Natural killer cell (primary cell): ENCODE measurements around the gene CCNQ. TPM values are rescaled to one million over a fixed set of nuclear protein-coding genes. Genes with fewer than 3 reads are reported as not detected.

Source experiments
- ATAC-seq, 3 donors: fragments of 150-1000 bp in 2 of 3; fragments of 200-7000 bp in 1 of 3; cut with Tn5 transposase; 1 replicate in 1 of 3; 2 replicates in 2 of 3; pipeline ENCODE4 v1.10.0; 2021; ENCODE audit warnings: mild to moderate bottlenecking in 2 of 3, moderate library complexity in 2 of 3
- DNase-seq, 2 donors: peaks; one replicate each; pipeline versions ENCODE4 v3.0.0 to v3.0.0-alpha.2; 2013 to 2021; ENCODE audit warnings: mixed read lengths in 1 of 2
- H3K27ac ChIP-seq: one replicate; pipeline ENCODE4 v1.5.1; 2013; ENCODE audit warnings: mild to moderate bottlenecking, low read length
- H3K27me3 ChIP-seq: one replicate; pipeline ENCODE4 v1.6.1; 2013; ENCODE audit warnings: low read length; ENCODE audit not compliant: control insufficient read depth, insufficient read depth
- H3K36me3 ChIP-seq: one replicate; pipeline ENCODE4 v1.6.1; 2013; ENCODE audit warnings: low read length; ENCODE audit not compliant: control insufficient read depth, insufficient read depth
- H3K4me1 ChIP-seq: one replicate; pipeline ENCODE4 v1.6.1; 2013; ENCODE audit warnings: low read length; ENCODE audit not compliant: control insufficient read depth, insufficient read depth
- H3K4me3 ChIP-seq: one replicate; pipeline ENCODE4 v1.5.1; 2013; ENCODE audit warnings: low read length
- H3K9me3 ChIP-seq: one replicate; pipeline ENCODE4 v1.6.1; 2013; ENCODE audit warnings: low read length; ENCODE audit not compliant: control insufficient read depth, insufficient read depth
- H3K27ac Mint-ChIP-seq, 2 donors: one replicate each; pipeline ENCODE4 v1.8.0; 2022; ENCODE audit warnings: mild to moderate bottlenecking in 2 of 2, mixed read lengths in 2 of 2, moderate library complexity in 1 of 2
- H3K27me3 Mint-ChIP-seq, 2 donors: one replicate each; pipeline ENCODE4 v1.8.0; 2022; ENCODE audit warnings: low read depth in 2 of 2, mixed read lengths in 2 of 2
- H3K36me3 Mint-ChIP-seq: one replicate; pipeline ENCODE4 v1.8.0; 2022; ENCODE audit warnings: mixed read lengths
- H3K4me1 Mint-ChIP-seq, 2 donors: one replicate each; pipeline ENCODE4 v1.8.0; 2022; ENCODE audit warnings: mixed read lengths in 2 of 2
- H3K4me3 Mint-ChIP-seq: one replicate; pipeline ENCODE4 v1.8.0; 2022; ENCODE audit warnings: mild to moderate bottlenecking, moderate library complexity, mixed read lengths
- H3K9me3 Mint-ChIP-seq, 2 donors: one replicate each; pipeline ENCODE4 v1.8.0; 2022; ENCODE audit warnings: mixed read lengths in 2 of 2
- WGBS: methylation state at CpG from one replicate; pipeline ENCODE4 v1.1.7; 2013; ENCODE audit warnings: missing lambda C conversion rate; ENCODE audit not compliant: insufficient coverage; 5-methylcytosine and 5-hydroxymethylcytosine counted together
- intact Hi-C: fragments of 100-400 bp; cut with micrococcal nuclease; formaldehyde crosslinking; loops from one replicate; pipeline ENCODE4 v1.14.2; 2022
- total RNA-seq, 4 donors: library from RNA; stranded (reverse); fragments of 120-200 nt in 1 of 4; gene quantifications; one replicate each; pipeline versions ENCODE4 v1.2.3 to v1.2.4, GENCODE V29; 2013 to 2022
- TF ChIP-seq, protein P1 (sequence below): fragments of 200-600 bp; IDR thresholded peaks from one replicate; pipeline ENCODE4 v1.8.0; 2022; ENCODE audit warnings: antibody characterized with exemption

The CCNQ gene
- total RNA-seq, 3 donors from 2014 or later (not counting 1 experiment from before 2014, with no cell fraction given) = 9.0 to 17.2 (median 12.5) TPM

DNA sequence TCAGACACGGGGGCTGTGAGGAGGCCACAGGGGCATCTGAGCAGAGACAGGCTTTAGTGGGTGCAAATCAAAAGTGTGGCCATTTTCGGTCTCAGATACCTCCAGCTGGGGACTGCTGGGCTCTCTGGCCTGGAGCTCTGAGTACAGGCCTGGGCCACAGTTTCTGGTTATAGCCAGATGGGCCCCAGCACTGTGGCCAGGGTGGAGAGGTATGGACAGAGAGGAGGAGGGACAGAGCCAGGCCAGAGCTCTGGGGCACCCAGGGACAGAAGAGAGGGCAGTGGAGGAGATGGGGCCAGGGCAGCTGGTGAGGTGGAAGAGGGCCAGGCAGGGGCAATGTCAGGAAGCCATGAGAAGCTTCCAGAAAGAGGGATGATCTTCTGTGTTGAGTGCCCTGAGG, 20.1 kb downstream of the CCNQ start:
- intact Hi-C loops = no loop called here
- Mint-ChIP-seq H3K4me3 (no peak overlapping the region), H3K36me3 (no peaks in the 10 kb centered on the region), H3K9me3 (no peaks in the 10 kb centered on the region), H3K4me1 (peaks cover 5 to 11% of the 10 kb centered on the region in 2 donors), H3K27ac (peak overlapping the region in 1 of 2 donors; percentile 61), H3K27me3 (peaks cover 0 to 2% of the 10 kb centered on the region in 2 donors)
- ATAC-seq = no peak
- Histone ChIP-seq H3K4me1 (peaks cover 4% of the 10 kb centered on the region), H3K36me3 (no peaks in the 10 kb centered on the region), H3K27me3 (no peaks in the 10 kb centered on the region), H3K27ac (no peak overlapping the region), H3K4me3 (no peak overlapping the region), H3K9me3 (no peaks in the 10 kb centered on the region)
- TF ChIP-seq, protein P1, sequence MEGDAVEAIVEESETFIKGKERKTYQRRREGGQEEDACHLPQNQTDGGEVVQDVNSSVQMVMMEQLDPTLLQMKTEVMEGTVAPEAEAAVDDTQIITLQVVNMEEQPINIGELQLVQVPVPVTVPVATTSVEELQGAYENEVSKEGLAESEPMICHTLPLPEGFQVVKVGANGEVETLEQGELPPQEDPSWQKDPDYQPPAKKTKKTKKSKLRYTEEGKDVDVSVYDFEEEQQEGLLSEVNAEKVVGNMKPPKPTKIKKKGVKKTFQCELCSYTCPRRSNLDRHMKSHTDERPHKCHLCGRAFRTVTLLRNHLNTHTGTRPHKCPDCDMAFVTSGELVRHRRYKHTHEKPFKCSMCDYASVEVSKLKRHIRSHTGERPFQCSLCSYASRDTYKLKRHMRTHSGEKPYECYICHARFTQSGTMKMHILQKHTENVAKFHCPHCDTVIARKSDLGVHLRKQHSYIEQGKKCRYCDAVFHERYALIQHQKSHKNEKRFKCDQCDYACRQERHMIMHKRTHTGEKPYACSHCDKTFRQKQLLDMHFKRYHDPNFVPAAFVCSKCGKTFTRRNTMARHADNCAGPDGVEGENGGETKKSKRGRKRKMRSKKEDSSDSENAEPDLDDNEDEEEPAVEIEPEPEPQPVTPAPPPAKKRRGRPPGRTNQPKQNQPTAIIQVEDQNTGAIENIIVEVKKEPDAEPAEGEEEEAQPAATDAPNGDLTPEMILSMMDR = no peak
- no peak for DNase-seq
- WGBS = 93% methylated on average over 2 of the region's 2 CpGs

DNA sequence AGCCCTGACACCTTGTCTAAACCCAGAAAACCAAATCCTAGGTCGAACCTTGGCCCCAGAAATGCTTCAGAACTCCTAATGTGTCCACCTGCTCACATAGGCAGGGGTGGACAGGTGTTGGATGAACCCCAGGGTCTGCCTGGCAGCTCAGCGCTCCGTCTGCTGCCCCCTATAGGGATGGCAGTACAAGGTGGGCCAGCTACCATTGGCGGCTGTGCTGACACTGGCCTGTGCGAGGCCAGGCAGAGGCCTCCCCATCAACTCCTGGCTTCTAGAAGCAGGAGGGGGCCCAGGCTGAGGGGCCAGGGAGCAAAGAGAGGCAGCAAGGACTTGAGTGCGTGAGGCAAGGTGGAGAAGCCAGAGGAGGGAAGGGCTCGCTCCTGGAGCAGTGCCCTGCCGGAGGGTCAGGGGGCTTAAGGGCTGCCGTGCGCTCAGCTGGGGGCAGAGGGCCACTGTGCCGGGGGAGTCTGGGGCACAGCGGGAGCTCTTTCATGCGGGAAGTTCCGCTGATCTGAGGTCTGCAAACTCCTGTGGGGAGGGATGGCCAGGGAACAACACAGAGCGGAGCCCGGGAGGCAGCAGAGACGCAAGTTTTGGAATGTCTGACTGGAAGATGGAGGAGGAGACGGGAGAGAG, 20.6 kb downstream of the CCNQ start:
- intact Hi-C loops = no loop called here
- ATAC-seq = no peak
- H3K4me1 Mint-ChIP-seq = peaks cover 5 to 8% of the 10 kb centered on the region in 2 donors
- H3K36me3 ChIP-seq = no peaks in the 10 kb centered on the region
- H3K9me3 ChIP-seq = no peaks in the 10 kb centered on the region
- H3K4me3 Mint-ChIP-seq = no peak overlapping the region
- TF ChIP-seq, protein P1 = no peak
- 92% methylated on average over 18 of the region's 18 CpGs for WGBS
- peak overlapping the region in 1 of 2 donors; percentile 61 for H3K27ac Mint-ChIP-seq
- no peak for DNase-seq
- H3K9me3 Mint-ChIP-seq = no peaks in the 10 kb centered on the region
- no peaks in the 10 kb centered on the region for H3K36me3 Mint-ChIP-seq
- no peak overlapping the region for H3K27ac ChIP-seq
- no peaks in the 10 kb centered on the region for H3K27me3 ChIP-seq
- peaks cover 4% of the 10 kb centered on the region for H3K4me1 ChIP-seq
- no peak overlapping the region for H3K4me3 ChIP-seq
- peaks cover 0 to 2% of the 10 kb centered on the region in 2 donors for H3K27me3 Mint-ChIP-seq

DNA sequence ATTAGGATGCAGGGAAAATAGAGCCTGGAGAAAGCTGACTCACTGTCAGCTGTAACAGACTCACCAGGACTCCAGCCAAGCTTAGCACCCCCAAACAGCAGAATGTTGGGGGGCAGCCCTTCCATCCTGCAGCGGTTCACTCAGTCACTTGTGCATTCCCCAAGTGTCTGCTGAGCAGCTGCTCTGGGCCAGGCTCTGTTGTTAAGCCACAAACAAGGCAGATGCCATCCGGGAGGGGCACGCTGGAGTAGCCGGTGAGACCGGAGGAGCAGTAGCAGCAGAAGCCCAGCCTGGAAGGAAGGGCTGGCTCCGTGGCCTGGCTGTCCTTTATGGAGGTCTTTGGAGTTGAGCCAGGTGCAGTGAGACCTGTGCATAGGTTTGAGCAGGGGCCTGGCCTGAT, 22.0 kb downstream of the CCNQ start:
- H3K27me3 ChIP-seq = no peaks in the 10 kb centered on the region
- H3K4me1 ChIP-seq = no peaks in the 10 kb centered on the region
- no peaks in the 10 kb centered on the region for H3K9me3 Mint-ChIP-seq
- H3K4me1 Mint-ChIP-seq = no peaks in the 10 kb centered on the region
- no peaks in the 10 kb centered on the region for H3K36me3 ChIP-seq
- no peak for ATAC-seq
- WGBS = 86% methylated on average over 6 of the region's 6 CpGs
- peaks cover 0 to 2% of the 10 kb centered on the region in 2 donors for H3K27me3 Mint-ChIP-seq
- no peak overlapping the region for H3K4me3 Mint-ChIP-seq
- TF ChIP-seq, protein P1 = no peak
- DNase-seq = no peak
- H3K36me3 Mint-ChIP-seq = no peaks in the 10 kb centered on the region
- H3K27ac ChIP-seq = no peak overlapping the region
- no peaks in the 10 kb centered on the region for H3K9me3 ChIP-seq
- intact Hi-C loops = no loop called here
- H3K27ac Mint-ChIP-seq = no peak overlapping the region
- no peak overlapping the region for H3K4me3 ChIP-seq
